ENCODE measurements around the gene CDH13. TPM values are rescaled to one million over a fixed set of nuclear protein-coding genes. Genes with fewer than 3 reads are reported as not detected.

The CDH13 gene
- total RNA-seq, 1 donor from 2014 or later, result 20.9 TPM

DNA sequence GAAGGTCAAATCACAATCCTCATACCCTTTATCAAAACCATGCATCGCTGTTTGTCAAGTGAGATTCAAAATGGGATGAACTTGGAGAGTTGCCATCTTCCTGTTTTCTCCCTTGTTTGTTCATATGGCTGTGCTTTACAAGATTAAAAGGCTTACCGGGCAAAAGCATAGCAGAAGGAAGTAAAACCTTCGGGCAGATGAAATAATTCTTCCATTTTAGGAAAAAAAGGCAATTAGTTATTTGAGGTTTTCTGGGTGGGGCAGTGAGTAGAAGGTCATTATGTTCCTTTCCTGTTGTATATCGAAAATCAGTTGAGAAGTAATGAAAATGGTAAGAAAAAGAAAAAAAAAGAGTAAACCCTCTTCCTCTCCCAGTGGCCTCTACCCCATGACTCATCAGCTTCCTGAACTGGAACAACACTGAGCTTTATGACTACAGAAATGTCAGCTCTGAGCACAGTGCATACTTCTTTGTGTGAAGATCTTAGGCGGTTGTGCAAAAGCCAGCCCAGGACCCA is 369.2 kb downstream of the CDH13 start:
- no peaks in the 10 kb centered on the region for H3K9me3 ChIP-seq (ENCODE audit: control insufficient read depth in 3 of 3, low read length in 3 of 3)
- peak overlapping the region; percentile 21 for H3K27ac ChIP-seq (ENCODE audit: low read depth, low read length)
- H3K27me3 ChIP-seq (ENCODE audit: control insufficient read depth in 3 of 3, insufficient read depth in 3 of 3, low read length in 3 of 3), result no peaks in the 10 kb centered on the region
- H3K36me3 ChIP-seq (ENCODE audit: control insufficient read depth in 3 of 3, insufficient read depth in 3 of 3, low read length in 3 of 3), result no peaks in the 10 kb centered on the region
- no peak overlapping the region for H3K9ac ChIP-seq (ENCODE audit: low read depth in 1 of 3, low read length in 3 of 3)
- peak overlapping the region in 1 of 3 donors; percentile 19 for H3K4me3 ChIP-seq (ENCODE audit: low read length in 3 of 3)
- peaks cover 0 to 5% (median 2%) of the 10 kb centered on the region in 3 donors for H3K4me1 ChIP-seq (ENCODE audit: control insufficient read depth in 3 of 3, insufficient read depth in 3 of 3, low read length in 3 of 3)

DNA sequence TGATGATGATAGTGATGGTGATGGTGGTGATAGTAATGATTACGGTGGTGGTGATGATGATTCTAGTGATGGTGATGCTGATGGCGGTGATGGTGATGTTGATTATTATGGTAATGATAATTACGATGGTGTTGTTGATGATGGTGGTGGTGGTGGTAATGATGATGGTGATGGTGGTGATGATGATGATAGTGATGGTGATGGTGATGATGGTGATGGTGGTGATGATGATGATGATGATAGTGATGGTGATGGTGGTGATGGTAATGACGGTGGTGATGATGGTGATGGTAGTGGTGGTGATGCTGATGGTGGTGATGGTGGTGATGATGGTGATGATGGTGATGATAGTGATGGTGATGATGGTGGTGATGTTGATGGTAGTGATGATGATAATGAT is 370.0 kb downstream of the CDH13 start:
- Histone ChIP-seq H3K27ac (ENCODE audit: low read depth, low read length) (no peak overlapping the region), H3K4me1 (ENCODE audit: control insufficient read depth in 3 of 3, insufficient read depth in 3 of 3, low read length in 3 of 3) (peaks cover 0 to 5% (median 2%) of the 10 kb centered on the region in 3 donors), H3K9ac (ENCODE audit: low read depth in 1 of 3, low read length in 3 of 3) (no peak overlapping the region), H3K36me3 (ENCODE audit: control insufficient read depth in 3 of 3, insufficient read depth in 3 of 3, low read length in 3 of 3) (no peaks in the 10 kb centered on the region), H3K9me3 (ENCODE audit: control insufficient read depth in 3 of 3, low read length in 3 of 3) (no peaks in the 10 kb centered on the region), H3K27me3 (ENCODE audit: control insufficient read depth in 3 of 3, insufficient read depth in 3 of 3, low read length in 3 of 3) (no peaks in the 10 kb centered on the region), H3K4me3 (ENCODE audit: low read length in 3 of 3) (no peak overlapping the region)

DNA sequence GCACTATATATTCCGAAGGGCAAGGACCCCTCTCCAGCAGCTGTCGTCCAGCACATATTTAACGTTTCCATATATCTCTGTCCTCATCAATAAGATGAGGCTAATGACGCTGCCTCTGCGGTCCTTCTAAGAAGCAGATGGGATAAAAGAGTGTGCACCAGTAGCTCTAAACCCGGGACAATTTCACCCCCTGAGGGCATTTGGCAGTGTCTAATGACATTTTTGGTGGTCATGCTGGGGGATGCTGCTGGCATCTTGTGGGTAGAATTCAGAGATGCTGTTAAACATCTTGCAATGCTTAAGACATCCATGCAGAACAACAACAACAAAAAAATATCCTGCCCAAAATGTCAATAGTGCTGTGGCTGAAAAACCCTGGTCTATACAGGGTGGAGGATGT is 372.9 kb downstream of the CDH13 start:
- H3K9me3 ChIP-seq (ENCODE audit: control insufficient read depth in 3 of 3, low read length in 3 of 3), result no peaks in the 10 kb centered on the region
- no peak overlapping the region for H3K27ac ChIP-seq (ENCODE audit: low read depth, low read length)
- H3K27me3 ChIP-seq (ENCODE audit: control insufficient read depth in 3 of 3, insufficient read depth in 3 of 3, low read length in 3 of 3), result no peaks in the 10 kb centered on the region
- no peak overlapping the region for H3K9ac ChIP-seq (ENCODE audit: low read depth in 1 of 3, low read length in 3 of 3)
- no peak overlapping the region for H3K4me3 ChIP-seq (ENCODE audit: low read length in 3 of 3)
- H3K4me1 ChIP-seq (ENCODE audit: control insufficient read depth in 3 of 3, insufficient read depth in 3 of 3, low read length in 3 of 3), result peaks cover 6 to 14% (median 6%) of the 10 kb centered on the region in 3 donors
- no peaks in the 10 kb centered on the region for H3K36me3 ChIP-seq (ENCODE audit: control insufficient read depth in 3 of 3, insufficient read depth in 3 of 3, low read length in 3 of 3)

GRCh38 chr16:83002351-83003334 is 375.9 kb downstream of the CDH13 start:
- Histone ChIP-seq H3K4me1 (ENCODE audit: control insufficient read depth in 3 of 3, insufficient read depth in 3 of 3, low read length in 3 of 3) (peaks cover 3 to 14% (median 6%) of the 10 kb centered on the region in 3 donors), H3K36me3 (ENCODE audit: control insufficient read depth in 3 of 3, insufficient read depth in 3 of 3, low read length in 3 of 3) (no peaks in the 10 kb centered on the region), H3K27ac (ENCODE audit: low read depth, low read length) (no peak overlapping the region), H3K27me3 (ENCODE audit: control insufficient read depth in 3 of 3, insufficient read depth in 3 of 3, low read length in 3 of 3) (no peaks in the 10 kb centered on the region), H3K9me3 (ENCODE audit: control insufficient read depth in 3 of 3, low read length in 3 of 3) (no peaks in the 10 kb centered on the region), H3K9ac (ENCODE audit: low read depth in 1 of 3, low read length in 3 of 3) (no peak overlapping the region), H3K4me3 (ENCODE audit: low read length in 3 of 3) (no peak overlapping the region)

- no peak overlapping the region for H3K27ac ChIP-seq (ENCODE audit: low read depth, low read length)
- H3K4me1 ChIP-seq (ENCODE audit: control insufficient read depth in 3 of 3, insufficient read depth in 3 of 3, low read length in 3 of 3), result peaks cover 3 to 14% (median 6%) of the 10 kb centered on the region in 3 donors
- no peaks in the 10 kb centered on the region for H3K36me3 ChIP-seq (ENCODE audit: control insufficient read depth in 3 of 3, insufficient read depth in 3 of 3, low read length in 3 of 3)
- H3K9me3 ChIP-seq (ENCODE audit: control insufficient read depth in 3 of 3, low read length in 3 of 3), result no peaks in the 10 kb centered on the region
- H3K4me3 ChIP-seq (ENCODE audit: low read length in 3 of 3), result no peak overlapping the region
- H3K27me3 ChIP-seq (ENCODE audit: control insufficient read depth in 3 of 3, insufficient read depth in 3 of 3, low read length in 3 of 3), result no peaks in the 10 kb centered on the region
- H3K9ac ChIP-seq (ENCODE audit: low read depth in 1 of 3, low read length in 3 of 3), result no peak overlapping the region
These were observed 378.3 kb downstream of the CDH13 start for GRCh38 chr16:83004868-83005652.

GRCh38 chr16:83005653-83006160 is 378.9 kb downstream of the CDH13 start:
- Histone ChIP-seq H3K9me3 (ENCODE audit: control insufficient read depth in 3 of 3, low read length in 3 of 3) (no peaks in the 10 kb centered on the region), H3K4me1 (ENCODE audit: control insufficient read depth in 3 of 3, insufficient read depth in 3 of 3, low read length in 3 of 3) (peaks cover 3 to 14% (median 6%) of the 10 kb centered on the region in 3 donors), H3K36me3 (ENCODE audit: control insufficient read depth in 3 of 3, insufficient read depth in 3 of 3, low read length in 3 of 3) (no peaks in the 10 kb centered on the region), H3K4me3 (ENCODE audit: low read length in 3 of 3) (no peak overlapping the region), H3K27me3 (ENCODE audit: control insufficient read depth in 3 of 3, insufficient read depth in 3 of 3, low read length in 3 of 3) (no peaks in the 10 kb centered on the region), H3K9ac (ENCODE audit: low read depth in 1 of 3, low read length in 3 of 3) (no peak overlapping the region), H3K27ac (ENCODE audit: low read depth, low read length) (no peak overlapping the region)

DNA sequence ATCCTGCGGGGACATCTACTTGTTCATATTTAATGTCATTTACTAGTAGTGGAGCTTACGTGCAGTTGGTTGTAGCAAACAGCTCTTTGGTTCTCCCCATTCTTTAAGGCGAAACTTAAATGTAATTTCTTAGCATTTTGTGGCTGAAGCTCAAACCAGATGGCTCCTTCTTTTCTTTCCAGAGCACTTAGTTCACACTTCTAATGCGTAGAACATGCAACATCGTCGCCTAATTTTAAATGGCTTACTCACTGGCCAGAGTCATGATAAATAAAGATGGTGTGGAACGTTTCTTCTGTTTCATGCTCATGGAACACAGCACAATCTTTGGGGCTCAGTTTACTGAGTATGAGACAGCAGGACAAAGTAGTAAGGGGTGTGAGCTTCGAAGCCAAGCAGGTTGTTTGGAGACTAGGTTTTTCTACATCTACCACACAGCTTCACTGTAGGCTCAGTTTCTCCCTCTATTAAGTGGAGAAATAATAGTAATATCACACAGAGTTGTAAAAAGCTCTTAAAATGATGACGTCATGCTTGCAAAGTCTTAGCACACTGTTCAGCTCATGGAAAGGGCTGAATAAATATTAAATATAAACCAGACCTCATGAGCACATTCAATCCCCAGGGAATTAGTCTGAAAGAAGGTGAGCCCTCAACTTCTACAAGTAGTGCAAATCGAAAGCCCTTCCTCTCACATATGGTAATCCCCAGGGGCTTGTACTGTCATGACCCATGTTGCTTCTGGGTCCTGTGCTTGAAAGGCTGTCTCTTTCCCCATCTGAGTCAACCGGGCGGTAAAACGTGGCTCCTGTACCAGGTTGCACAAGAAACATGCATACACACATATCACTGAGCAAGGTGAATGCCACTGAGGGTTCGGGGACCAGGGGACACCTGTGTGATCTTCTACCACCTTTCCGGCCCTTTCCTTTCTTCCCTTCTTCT is 384.3 kb downstream of the CDH13 start:
- Histone ChIP-seq H3K9ac (ENCODE audit: low read depth in 1 of 3, low read length in 3 of 3) (no peak overlapping the region), H3K36me3 (ENCODE audit: control insufficient read depth in 3 of 3, insufficient read depth in 3 of 3, low read length in 3 of 3) (no peaks in the 10 kb centered on the region), H3K9me3 (ENCODE audit: control insufficient read depth in 3 of 3, low read length in 3 of 3) (no peaks in the 10 kb centered on the region), H3K4me3 (ENCODE audit: low read length in 3 of 3) (no peak overlapping the region), H3K27me3 (ENCODE audit: control insufficient read depth in 3 of 3, insufficient read depth in 3 of 3, low read length in 3 of 3) (no peaks in the 10 kb centered on the region), H3K27ac (ENCODE audit: low read depth, low read length) (no peak overlapping the region), H3K4me1 (ENCODE audit: control insufficient read depth in 3 of 3, insufficient read depth in 3 of 3, low read length in 3 of 3) (no peaks in the 10 kb centered on the region)

DNA sequence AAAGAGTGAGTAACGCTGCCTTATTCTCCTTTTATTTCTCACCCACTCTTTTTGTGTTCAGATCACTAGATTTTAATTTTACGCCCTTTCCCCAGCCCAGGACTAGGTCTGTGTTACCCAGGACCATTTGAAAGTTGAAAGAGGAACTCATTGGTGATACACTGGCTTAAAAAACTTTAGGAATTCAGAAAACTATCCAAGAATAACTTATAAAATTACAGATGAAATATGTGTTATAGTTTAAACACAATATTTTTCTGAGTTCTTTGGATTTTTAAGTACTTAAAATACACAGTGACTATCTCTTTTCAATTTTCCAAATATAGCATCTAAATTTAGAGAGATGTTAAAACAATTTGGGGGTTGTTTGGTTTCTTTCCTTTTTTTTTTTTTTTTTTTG is 385.2 kb downstream of the CDH13 start:
- no peak overlapping the region for H3K27ac ChIP-seq (ENCODE audit: low read depth, low read length)
- no peak overlapping the region for H3K9ac ChIP-seq (ENCODE audit: low read depth in 1 of 3, low read length in 3 of 3)
- H3K9me3 ChIP-seq (ENCODE audit: control insufficient read depth in 3 of 3, low read length in 3 of 3), result no peaks in the 10 kb centered on the region
- no peaks in the 10 kb centered on the region for H3K27me3 ChIP-seq (ENCODE audit: control insufficient read depth in 3 of 3, insufficient read depth in 3 of 3, low read length in 3 of 3)
- no peak overlapping the region for H3K4me3 ChIP-seq (ENCODE audit: low read length in 3 of 3)
- no peaks in the 10 kb centered on the region for H3K36me3 ChIP-seq (ENCODE audit: control insufficient read depth in 3 of 3, insufficient read depth in 3 of 3, low read length in 3 of 3)
- no peaks in the 10 kb centered on the region for H3K4me1 ChIP-seq (ENCODE audit: control insufficient read depth in 3 of 3, insufficient read depth in 3 of 3, low read length in 3 of 3)

- H3K4me3 ChIP-seq (ENCODE audit: low read length in 3 of 3), result no peak overlapping the region
- no peak overlapping the region for H3K9ac ChIP-seq (ENCODE audit: low read depth in 1 of 3, low read length in 3 of 3)
These were observed 386.3 kb downstream of the CDH13 start for GRCh38 chr16:83013071-83013470.

More at GRCh38 chr16:83013071-83013470, 386.3 kb downstream of the CDH13 start:
- Histone ChIP-seq H3K27ac (ENCODE audit: low read depth, low read length) (no peak overlapping the region), H3K36me3 (ENCODE audit: control insufficient read depth in 3 of 3, insufficient read depth in 3 of 3, low read length in 3 of 3) (no peaks in the 10 kb centered on the region), H3K4me1 (ENCODE audit: control insufficient read depth in 3 of 3, insufficient read depth in 3 of 3, low read length in 3 of 3) (no peaks in the 10 kb centered on the region), H3K27me3 (ENCODE audit: control insufficient read depth in 3 of 3, insufficient read depth in 3 of 3, low read length in 3 of 3) (no peaks in the 10 kb centered on the region), H3K9me3 (ENCODE audit: control insufficient read depth in 3 of 3, low read length in 3 of 3) (no peaks in the 10 kb centered on the region)

Measured in skeletal muscle tissue (tissue), 4 donors.